Lower leg skin (tissue), 4 donors: ENCODE data around the gene LRIG1. TPM values are rescaled to one million over a fixed set of nuclear protein-coding genes. Genes with fewer than 3 reads are reported as not detected.
A peak's percentile ranks its signal among the peaks of the same experiment; 100 is the strongest.

ENCODE experiments used
- DNase-seq, 2 donors: peaks; one replicate each; pipeline ENCODE4 v3.0.0-alpha.2; 2019; ENCODE audit warnings: low spot score in 2 of 2
- H3K4me3 ChIP-seq: fragments of 200-600 bp; sonication (generic); 2 replicates; pipeline ENCODE4 v1.5.1; 2017; ENCODE audit warnings: mild to moderate bottlenecking, low read depth; ENCODE audit not compliant: poor library complexity, severe bottlenecking
- CTCF ChIP-seq, 3 donors: fragments of 450-650 bp; IDR thresholded peaks; one replicate each; pipeline ENCODE4 v1.5.1; 2016; ENCODE audit warnings: antibody characterized with exemption in 3 of 3, mild to moderate bottlenecking in 3 of 3, moderate library complexity in 2 of 3
- POLR2A ChIP-seq, 2 donors: fragments of 450-650 bp; IDR thresholded peaks; one replicate each; pipeline ENCODE4 v1.6.1; 2016 to 2017; ENCODE audit warnings: antibody characterized with exemption in 2 of 2, mild to moderate bottlenecking in 1 of 2, moderate library complexity in 1 of 2
- WGBS, 2 donors: methylation state at CpG; one replicate each; pipeline ENCODE4 v1.1.5; 2018; 5-methylcytosine and 5-hydroxymethylcytosine counted together
- intact Hi-C: fragments of 100-400 bp; cut with DNase I; formaldehyde crosslinking; loops from one replicate; pipeline ENCODE4 v1.15.0; 2023; ENCODE audit warnings: low total_unique reads
- total RNA-seq, 4 donors: library from RNA; depleted of rRNA; stranded (reverse); fragments of >200 nt; gene quantifications; one replicate each; pipeline ENCODE4 v1.1.0, GENCODE V29; 2016

LRIG1 gene
- total RNA-seq, 4 donors from 2014 or later = 53.3 to 91.5 (median 69.8) TPM

GRCh38 chr3:66411961-66412887, 88.6 kb downstream of the LRIG1 start:
- intact Hi-C loops = no loop called here
- WGBS, 2 donors = 85 to 87% methylated on average over 24 of the region's 24 CpGs

GRCh38 chr3:66411474-66411873, 89.3 kb downstream of the LRIG1 start:
- no peak for TF ChIP-seq POLR2A (IDR thresholded peaks at IDR 0.05)
- no peak for TF ChIP-seq CTCF (IDR thresholded peaks at IDR 0.05)
- WGBS, 2 donors = 51 to 52% methylated on average over 8 of the region's 8 CpGs
- intact Hi-C loops = no loop called here
- no peak overlapping the region for H3K4me3 ChIP-seq
- peak in 1 of 2 donors; percentile 75 for DNase-seq

More at GRCh38 chr3:66411961-66412887, 88.6 kb downstream of the LRIG1 start:
- H3K4me3 ChIP-seq = no peak overlapping the region
- no peak for TF ChIP-seq POLR2A (IDR thresholded peaks at IDR 0.05)
- DNase-seq = peak in 1 of 2 donors; percentile 49

DNA sequence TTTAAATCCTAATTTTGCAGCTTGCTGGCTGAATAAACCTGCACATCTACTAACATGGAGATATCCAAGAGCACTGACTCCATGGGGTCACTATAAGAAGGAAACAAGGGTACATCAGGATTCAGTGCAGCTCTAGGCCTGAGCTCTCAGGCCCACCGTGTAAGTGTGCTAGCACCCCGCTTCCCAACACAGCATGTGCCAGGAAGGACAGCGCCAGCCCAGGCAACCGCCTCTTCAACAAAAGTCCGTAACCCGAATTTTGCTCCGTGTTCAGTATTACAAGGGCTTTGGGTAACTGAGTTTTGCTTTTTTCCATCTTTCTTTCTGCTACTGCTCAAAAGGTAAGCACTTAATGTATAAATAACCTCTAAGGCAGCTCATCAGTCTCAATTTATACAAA, 89.8 kb downstream of the LRIG1 start:
- H3K4me3 ChIP-seq = no peak overlapping the region
- intact Hi-C loops = no loop called here
- 92 to 96% methylated on average over 7 of the region's 7 CpGs for WGBS, 2 donors
- TF ChIP-seq POLR2A (IDR thresholded peaks at IDR 0.05) (no peak), CTCF (IDR thresholded peaks at IDR 0.05) (no peak)
- peak in 1 of 2 donors; percentile 54 for DNase-seq

- TF ChIP-seq POLR2A (IDR thresholded peaks at IDR 0.05) (no peak), CTCF (IDR thresholded peaks at IDR 0.05) (no peak)
- peak in 1 of 2 donors; percentile 68 for DNase-seq
- H3K4me3 ChIP-seq = no peak overlapping the region
- intact Hi-C loops = loop anchor here (5.0 kb wide), 1 partner anchor 402 kb away; no protein-coding TSS in a partner anchor
- 92 to 95% methylated on average over 24 of the region's 24 CpGs for WGBS, 2 donors
Measured at GRCh38 chr3:66409771-66410754, 90.8 kb downstream of the LRIG1 start.

DNA sequence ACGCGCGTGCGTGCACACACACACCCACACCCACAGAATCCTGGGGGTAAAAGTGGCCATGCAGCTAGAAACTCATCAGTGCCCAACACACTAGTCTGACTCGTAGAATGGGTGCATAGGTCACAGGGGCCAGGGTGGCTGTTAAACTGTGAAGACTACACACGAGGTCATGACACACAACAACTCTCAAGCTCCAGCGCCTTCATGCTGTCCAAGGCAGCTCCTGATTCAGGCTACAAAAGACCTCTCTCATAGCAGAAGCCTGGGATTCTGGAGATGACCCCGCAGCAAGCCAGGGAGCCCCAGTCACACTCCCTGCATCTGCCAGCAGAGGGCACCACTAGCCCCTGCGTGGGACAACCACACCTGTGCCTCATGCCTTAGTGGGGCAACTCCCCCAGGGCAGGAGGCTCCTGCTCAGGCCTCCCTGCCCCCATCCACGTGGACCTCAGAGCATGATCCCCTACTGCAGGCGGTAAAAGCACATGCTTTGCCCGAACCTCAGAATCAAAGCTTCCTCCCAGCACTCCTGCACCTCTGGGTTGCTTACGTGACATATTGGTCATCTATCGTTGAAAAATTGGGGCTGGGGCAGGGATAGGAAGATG, 93.1 kb downstream of the LRIG1 start:
- TF ChIP-seq POLR2A (IDR thresholded peaks at IDR 0.05) (no peak), CTCF (IDR thresholded peaks at IDR 0.05) (peak in 1 of 3 donors; percentile 66)
- peak in 1 of 2 donors; percentile 94 for DNase-seq
- no peak overlapping the region for H3K4me3 ChIP-seq
- WGBS, 2 donors = 59 to 67% methylated on average over 14 of the region's 14 CpGs
- intact Hi-C loops = loop anchor here (5.0 kb wide), 1 partner anchor 405 kb away; no protein-coding TSS in a partner anchor
